Tibial nerve (tissue), 4 donors: ENCODE measurements around the gene C14orf180. TPM values are rescaled to one million over a fixed set of nuclear protein-coding genes. Genes with fewer than 3 reads are reported as not detected.

Source experiments
- DNase-seq, 2 donors: peaks; one replicate each; pipeline ENCODE4 v3.0.0-alpha.2; 2019; ENCODE audit warnings: low spot score in 2 of 2
- H3K27ac ChIP-seq, 4 donors: fragments of 200-600 bp; sonication (generic) in 3 of 4; one replicate each; pipeline ENCODE4 v1.5.1; 2017 to 2019; ENCODE audit warnings: mild to moderate bottlenecking in 1 of 4
- H3K27me3 ChIP-seq, 2 donors: fragments of 200-600 bp; sonication (generic) in 1 of 2; one replicate each; pipeline versions ENCODE4 v1.5.1 to v1.6.0; 2017 to 2019
- H3K36me3 ChIP-seq, 3 donors: fragments of 200-600 bp; sonication (generic); one replicate each; pipeline ENCODE4 v1.5.1; 2018 to 2019
- H3K4me1 ChIP-seq, 4 donors: fragments of 200-600 bp; sonication (generic) in 3 of 4; one replicate each; pipeline ENCODE4 v1.5.1; 2017 to 2019
- H3K4me3 ChIP-seq, 4 donors: fragments of 200-600 bp; sonication (generic) in 3 of 4; one replicate each; pipeline ENCODE4 v1.5.1; 2017 to 2019; ENCODE audit warnings: mild to moderate bottlenecking in 1 of 4, moderate library complexity in 1 of 4
- H3K9me3 ChIP-seq, 4 donors: fragments of 200-600 bp; sonication (generic) in 3 of 4; one replicate each; pipeline ENCODE4 v1.5.1; 2017 to 2019
- CTCF ChIP-seq, 5 experiments: fragments of 200-600 bp in 3 of 5; fragments of 450-650 bp in 2 of 5; sonication (generic) in 3 of 5; IDR thresholded peaks; one replicate each; pipeline ENCODE4 v1.5.1; 2016 to 2019; ENCODE audit warnings: antibody characterized with exemption in 5 of 5, mild to moderate bottlenecking in 3 of 5, moderate library complexity in 2 of 5
- EP300 ChIP-seq, 2 donors: sonication (generic); formaldehyde crosslinking; IDR thresholded peaks; one replicate each; pipeline ENCODE4 v1.6.1; 2017; ENCODE audit warnings: antibody characterized with exemption in 2 of 2, mild to moderate bottlenecking in 1 of 2
- POLR2A ChIP-seq, 2 donors: fragments of 450-650 bp; IDR thresholded peaks; one replicate each; pipeline ENCODE4 v1.6.1; 2017; ENCODE audit warnings: antibody characterized with exemption in 2 of 2, mild to moderate bottlenecking in 2 of 2, moderate library complexity in 2 of 2
- WGBS, 2 donors: methylation state at CpG; one replicate each; pipeline ENCODE4 v1.1.5; 2018; 5-methylcytosine and 5-hydroxymethylcytosine counted together
- total RNA-seq, 4 donors: library from RNA; depleted of rRNA; stranded (reverse); fragments of >200 nt; gene quantifications; one replicate each; pipeline ENCODE4 v1.1.0, GENCODE V29; 2016

Gene C14orf180
- 10 to 100 TPM in 2 of 4 donors, 1 to 10 TPM in 2; 6.1 to 31.2 (median 11.1) TPM for total RNA-seq

- peaks cover 0 to 14% (median 0%) of the 10 kb centered on the region in 4 donors for H3K4me1 ChIP-seq
- no peak within 1 kb of the TSS for H3K27ac ChIP-seq
- WGBS, 2 donors: 56 to 59% methylated on average over 5 to 17 of the region's 17 CpGs
- H3K27me3 ChIP-seq: peaks cover 0 to 29% of the 10 kb centered on the region in 2 donors
- no peaks in the 10 kb centered on the region for H3K36me3 ChIP-seq
- DNase-seq: no peak
- no peak for TF ChIP-seq CTCF (IDR thresholded peaks at IDR 0.05)
- TF ChIP-seq EP300 (IDR thresholded peaks at IDR 0.05): no peak
- TF ChIP-seq POLR2A (IDR thresholded peaks at IDR 0.05): no peak
- H3K4me3 ChIP-seq: no peak within 1 kb of the TSS
- H3K9me3 ChIP-seq: no peaks in the 10 kb centered on the region
These were observed at the start of gene C14orf180 for GRCh38 chr14:104579507-104579906. TSS of gene C14orf180 (plus strand) at chr14:104579764. CDS start at chr14:104586431, 6,667 bp downstream.

GRCh38 chr14:104530646-104531045 lies 48.9 kb upstream of the C14orf180 start:
- DNase-seq: no peak
- Histone ChIP-seq H3K4me3 (no peak overlapping the region), H3K27ac (no peak overlapping the region), H3K9me3 (peaks cover 0 to 12% (median 0%) of the 10 kb centered on the region in 4 donors), H3K36me3 (no peaks in the 10 kb centered on the region), H3K27me3 (no peaks in the 10 kb centered on the region), H3K4me1 (no peaks in the 10 kb centered on the region)
- TF ChIP-seq EP300 (IDR thresholded peaks at IDR 0.05) (no peak), POLR2A (IDR thresholded peaks at IDR 0.05) (no peak), CTCF (IDR thresholded peaks at IDR 0.05) (no peak)
- 69 to 82% methylated on average over 10 of the region's 10 CpGs for WGBS, 2 donors

- no peak for TF ChIP-seq CTCF (IDR thresholded peaks at IDR 0.05)
- no peak for TF ChIP-seq POLR2A (IDR thresholded peaks at IDR 0.05)
- no peak for TF ChIP-seq EP300 (IDR thresholded peaks at IDR 0.05)
- WGBS, 2 donors: 66 to 72% methylated on average over 19 of the region's 19 CpGs
- no peak overlapping the region for H3K4me3 ChIP-seq
These were observed 48.0 kb upstream of the C14orf180 start for GRCh38 chr14:104531421-104532190.

GRCh38 chr14:104532191-104532555 lies 47.4 kb upstream of the C14orf180 start:
- 88 to 93% methylated on average over 3 of the region's 3 CpGs for WGBS, 2 donors

More at GRCh38 chr14:104531421-104532190, 48.0 kb upstream of the C14orf180 start:
- Histone ChIP-seq H3K9me3 (peaks cover 0 to 11% (median 0%) of the 10 kb centered on the region in 4 donors), H3K36me3 (no peaks in the 10 kb centered on the region), H3K27ac (no peak overlapping the region), H3K27me3 (peaks cover 0 to 1% of the 10 kb centered on the region in 2 donors), H3K4me1 (no peaks in the 10 kb centered on the region)
- DNase-seq: no peak

More at GRCh38 chr14:104532191-104532555, 47.4 kb upstream of the C14orf180 start:
- no peaks in the 10 kb centered on the region for H3K4me1 ChIP-seq
- no peaks in the 10 kb centered on the region for H3K36me3 ChIP-seq
- H3K4me3 ChIP-seq: no peak overlapping the region
- H3K27ac ChIP-seq: no peak overlapping the region
- DNase-seq: no peak
- H3K9me3 ChIP-seq: peaks cover 0 to 11% (median 0%) of the 10 kb centered on the region in 4 donors
- H3K27me3 ChIP-seq: peaks cover 0 to 7% of the 10 kb centered on the region in 2 donors
- TF ChIP-seq POLR2A (IDR thresholded peaks at IDR 0.05) (no peak), EP300 (IDR thresholded peaks at IDR 0.05) (no peak), CTCF (IDR thresholded peaks at IDR 0.05) (no peak)
